Dermis microvascular lymphatic vessel endothelial cell (primary cell): ENCODE data around the gene LRRC26. TPM values are rescaled to one million over a fixed set of nuclear protein-coding genes. Genes with fewer than 3 reads are reported as not detected.
"Not testable (repeated sequence)": the region's sequence is repeated elsewhere in the genome, so short reads cannot be mapped to it uniquely, and the experiment has no call there.

ENCODE experiments used
- DNase-seq, 2 donors: peaks; one replicate each; pipeline versions ENCODE4 v3.0.0 to v3.0.0-alpha.2; 2010; ENCODE audit warnings: low read depth in 2 of 2
- total RNA-seq: library from RNA; depleted of rRNA; stranded (reverse); fragments of >200 nt; gene quantifications from 2 replicates; pipeline ENCODE4 v1.2.1, GENCODE V29; 2014

LRRC26 gene
- total RNA-seq, 1 donor from 2014 or later: not detected

DNA sequence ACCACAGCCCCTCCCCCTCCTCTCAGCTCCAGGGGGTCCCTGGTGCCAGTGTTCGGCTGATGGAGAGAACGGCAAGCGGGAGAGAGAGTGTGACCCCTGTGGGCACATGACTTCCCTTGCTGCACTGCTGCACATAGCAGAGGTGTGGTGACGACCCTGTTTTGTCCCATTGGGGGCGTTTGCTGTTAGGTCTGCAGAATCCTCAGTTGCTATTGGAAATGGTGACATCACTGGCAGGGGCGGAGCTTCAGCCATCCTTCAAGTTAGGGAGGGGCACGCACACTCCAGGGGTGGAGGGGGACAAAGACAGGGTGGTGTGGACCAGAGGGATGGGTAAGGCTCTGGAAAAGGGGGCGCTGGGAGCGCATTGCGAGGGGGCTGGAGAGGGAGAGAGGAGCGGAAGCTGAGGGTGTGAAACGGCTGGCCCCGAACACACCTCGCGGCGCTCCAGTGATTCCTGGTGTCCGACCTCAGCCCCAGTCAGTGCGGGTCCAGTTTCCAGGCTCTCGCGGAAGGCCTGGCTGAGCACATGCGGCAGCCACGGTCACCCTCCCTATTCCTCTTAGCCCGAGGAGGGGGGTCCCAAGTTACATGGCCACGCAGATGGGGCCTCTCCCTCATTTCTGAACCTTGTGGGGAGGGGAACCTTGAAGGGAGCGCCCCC, 31.7 kb downstream of the LRRC26 start:
- no peak for DNase-seq

DNA sequence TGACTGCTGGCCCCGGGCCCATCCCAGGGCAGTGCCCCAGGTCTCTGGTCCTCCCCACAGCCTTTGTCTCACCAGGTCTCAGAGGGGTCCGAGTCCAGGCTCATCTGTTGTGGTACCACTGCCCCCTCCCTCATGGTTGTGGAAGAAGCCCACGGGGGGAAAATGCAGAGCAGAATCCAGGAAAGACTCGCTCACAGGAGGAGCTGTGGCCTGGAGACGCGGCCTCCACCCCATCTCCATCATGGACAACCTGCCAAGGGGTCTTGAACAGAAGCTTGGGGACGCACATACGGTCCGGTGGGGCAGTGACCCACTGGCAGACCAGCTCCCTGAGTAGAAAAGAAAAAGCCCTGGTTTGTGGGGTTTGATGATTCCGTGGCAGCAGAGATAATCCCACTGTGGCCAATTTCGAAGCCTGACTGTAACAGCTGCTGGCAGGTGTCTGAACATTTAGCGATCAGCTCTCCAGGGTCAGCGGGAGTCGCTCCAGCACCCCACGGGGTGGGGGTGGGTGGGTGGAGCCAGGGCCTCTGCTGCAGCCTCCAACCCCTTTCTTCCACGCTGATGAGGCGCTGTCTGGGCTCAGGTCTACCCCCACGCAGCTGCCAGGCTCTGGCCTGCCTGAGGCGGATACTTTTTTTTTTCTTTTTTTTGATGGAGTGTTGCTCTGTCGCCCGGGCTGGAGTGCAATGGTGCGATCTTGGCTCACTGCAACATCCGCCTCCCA, 32.8 kb downstream of the LRRC26 start:
- no peak for DNase-seq

DNA sequence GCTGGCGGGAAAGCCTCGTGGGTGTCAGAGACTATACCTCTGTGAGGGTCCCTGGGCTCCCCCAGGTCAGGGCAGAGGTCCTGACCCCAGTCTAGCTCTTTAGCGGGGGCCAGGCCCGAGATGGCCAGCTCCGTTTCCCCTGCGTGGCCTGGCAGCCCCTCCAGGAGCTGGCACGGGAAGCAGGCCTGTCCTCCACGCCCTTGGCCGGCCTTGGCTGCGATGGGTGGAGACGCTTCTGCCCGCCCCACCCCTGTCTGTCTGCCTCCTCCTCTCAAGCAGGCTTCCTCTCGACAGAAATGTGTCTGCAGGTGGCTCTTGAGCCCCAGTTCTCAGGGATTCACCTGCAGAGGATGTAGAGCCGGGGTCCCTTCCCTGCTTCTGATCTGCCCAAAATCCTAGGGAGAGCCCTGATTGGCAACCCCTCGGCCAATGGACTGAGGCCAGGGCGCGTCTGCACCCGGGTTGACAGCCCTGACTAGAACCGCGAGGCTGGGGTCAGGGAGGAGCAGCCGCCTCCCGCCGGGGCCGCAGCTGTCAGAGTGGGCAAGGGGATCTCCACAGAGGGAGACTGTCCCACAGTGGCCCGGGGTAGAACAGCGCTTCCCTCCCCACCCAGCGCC, 33.5 kb downstream of the LRRC26 start:
- no peak for DNase-seq

DNA sequence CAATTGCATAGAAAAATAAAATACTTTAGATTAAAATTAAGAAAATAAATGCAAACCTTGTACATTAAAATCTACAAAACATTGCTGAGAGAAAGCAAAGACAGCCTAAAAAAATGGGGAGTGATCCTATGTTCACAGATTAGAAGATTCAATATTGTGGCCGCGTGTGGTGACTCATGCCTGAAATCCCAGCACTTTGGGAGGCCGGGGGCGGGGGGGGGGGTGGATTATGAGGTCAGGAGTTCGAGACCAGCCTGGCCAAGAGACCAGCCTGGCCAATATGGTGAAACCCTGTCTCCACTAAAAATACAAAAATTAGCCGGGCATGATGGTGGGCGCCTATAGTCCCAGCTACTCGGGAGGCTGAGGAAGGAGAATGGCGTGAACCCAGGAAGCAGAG, 34.7 kb downstream of the LRRC26 start:
- DNase-seq: not testable (repeated sequence)

DNA sequence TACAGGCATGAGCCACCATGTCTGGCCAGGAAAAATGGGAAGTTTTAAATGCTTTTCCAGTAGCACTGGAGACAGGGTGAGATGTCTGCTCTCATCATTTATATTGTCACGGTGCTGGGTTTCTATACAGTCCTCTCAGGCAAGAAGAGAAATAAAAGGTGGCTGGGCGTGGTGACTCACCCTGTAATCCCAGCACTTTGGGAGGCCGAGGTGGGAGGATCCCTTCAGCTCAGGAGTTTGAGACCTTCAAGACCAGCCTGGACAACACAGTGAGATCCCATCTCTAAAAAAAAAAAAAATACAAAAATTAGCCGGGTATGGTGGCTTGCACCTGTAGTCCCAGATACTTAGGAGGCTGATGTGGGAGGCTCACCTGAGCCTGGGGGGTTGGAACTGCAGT, 35.7 kb downstream of the LRRC26 start:
- DNase-seq: no peak

DNA sequence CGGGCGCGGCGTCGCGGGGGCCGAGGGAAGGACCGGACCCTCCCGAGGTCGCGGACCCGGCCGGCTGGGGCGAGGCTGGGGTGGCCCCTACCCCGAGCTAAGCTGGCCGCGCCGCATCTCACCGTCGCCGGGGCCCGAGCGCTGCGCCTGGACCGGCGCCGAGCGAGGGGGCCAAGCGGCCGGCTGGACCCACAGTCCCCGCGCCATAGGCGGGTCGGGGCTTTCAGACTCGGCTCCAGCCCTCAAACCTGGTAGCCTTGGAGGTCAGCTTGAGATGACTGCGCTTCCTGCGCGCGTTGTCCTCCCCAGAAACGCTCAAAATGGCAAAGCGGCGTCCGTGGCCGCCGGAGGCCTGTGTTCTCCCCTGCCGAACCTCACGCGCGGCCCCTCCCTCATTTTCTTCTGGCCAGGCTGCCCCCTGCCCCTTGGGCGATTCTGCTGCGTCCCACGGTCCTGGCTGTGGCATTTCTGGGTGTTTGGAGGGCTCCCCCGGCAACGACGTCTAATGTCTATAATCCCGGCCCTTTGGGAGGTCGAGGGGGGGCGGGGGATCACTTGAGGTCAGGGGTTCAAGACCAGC, 39.6 kb downstream of the LRRC26 start:
- no peak for DNase-seq

DNA sequence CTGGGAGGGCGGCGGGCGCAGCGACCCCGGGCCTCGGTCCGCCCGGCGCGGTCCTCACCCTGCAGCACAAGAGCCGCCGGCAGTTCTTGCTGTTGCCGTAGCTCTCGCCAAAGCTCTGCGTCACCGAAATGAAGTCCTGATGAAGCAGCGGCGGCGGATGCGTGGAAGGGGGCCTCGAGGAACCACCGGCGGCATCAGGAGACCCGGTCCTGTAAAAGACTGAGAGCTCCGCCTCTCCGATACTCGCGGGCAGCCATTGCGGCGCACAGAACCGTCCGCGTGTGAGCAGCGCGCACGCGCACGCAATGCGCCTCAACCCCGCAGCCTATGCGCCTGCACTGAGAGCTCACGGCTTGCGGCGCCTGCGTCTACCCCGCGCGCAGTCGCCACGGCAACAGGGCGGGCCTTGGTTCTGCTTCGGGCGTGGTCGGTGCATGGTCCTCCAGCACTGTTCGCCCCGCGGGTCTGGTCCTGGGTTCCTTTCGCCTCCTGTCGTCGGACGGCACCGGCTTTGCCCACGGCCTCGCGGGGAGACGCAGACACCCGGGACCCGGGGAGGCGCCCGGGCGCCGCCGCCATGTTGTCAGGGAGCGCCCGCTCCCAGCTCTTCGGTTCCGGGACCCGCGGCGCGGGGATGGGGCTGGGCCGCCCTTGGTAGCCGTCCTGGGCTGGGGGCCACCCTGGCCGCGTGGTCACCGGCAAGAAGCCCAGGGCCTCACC, 40.2 kb downstream of the LRRC26 start:
- peak; percentile 86 to 95 for DNase-seq

DNA sequence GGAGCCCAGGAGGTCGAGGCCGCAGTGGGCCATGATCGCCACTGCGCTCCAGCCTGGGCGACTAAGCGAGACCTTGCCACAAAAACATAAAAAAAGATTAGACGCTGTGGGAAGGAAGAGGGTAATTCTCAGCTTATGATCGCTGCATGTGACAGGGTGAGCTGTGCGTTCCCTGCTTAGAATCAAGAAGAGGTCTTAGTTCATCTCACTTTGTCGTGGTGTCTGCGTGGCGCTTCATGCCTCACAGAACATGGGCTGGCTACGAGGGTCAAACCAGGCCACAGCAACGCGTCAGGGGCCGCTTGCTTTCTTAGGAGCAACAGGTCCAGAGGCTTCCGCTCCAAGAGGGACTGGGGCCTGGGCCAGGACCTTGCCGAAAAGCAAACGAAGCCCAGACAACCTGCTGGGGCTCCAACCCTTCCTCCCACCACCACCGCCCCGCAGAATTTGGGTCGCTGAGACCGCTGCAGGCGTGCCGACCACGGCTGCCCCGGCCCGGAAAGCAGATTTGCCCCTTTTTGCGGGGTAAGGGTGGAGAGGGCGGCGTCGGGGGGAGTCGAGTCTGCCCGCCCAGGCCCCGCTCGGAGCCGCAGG, 40.9 kb downstream of the LRRC26 start:
- DNase-seq: peak in 1 of 2 donors; percentile 16

DNA sequence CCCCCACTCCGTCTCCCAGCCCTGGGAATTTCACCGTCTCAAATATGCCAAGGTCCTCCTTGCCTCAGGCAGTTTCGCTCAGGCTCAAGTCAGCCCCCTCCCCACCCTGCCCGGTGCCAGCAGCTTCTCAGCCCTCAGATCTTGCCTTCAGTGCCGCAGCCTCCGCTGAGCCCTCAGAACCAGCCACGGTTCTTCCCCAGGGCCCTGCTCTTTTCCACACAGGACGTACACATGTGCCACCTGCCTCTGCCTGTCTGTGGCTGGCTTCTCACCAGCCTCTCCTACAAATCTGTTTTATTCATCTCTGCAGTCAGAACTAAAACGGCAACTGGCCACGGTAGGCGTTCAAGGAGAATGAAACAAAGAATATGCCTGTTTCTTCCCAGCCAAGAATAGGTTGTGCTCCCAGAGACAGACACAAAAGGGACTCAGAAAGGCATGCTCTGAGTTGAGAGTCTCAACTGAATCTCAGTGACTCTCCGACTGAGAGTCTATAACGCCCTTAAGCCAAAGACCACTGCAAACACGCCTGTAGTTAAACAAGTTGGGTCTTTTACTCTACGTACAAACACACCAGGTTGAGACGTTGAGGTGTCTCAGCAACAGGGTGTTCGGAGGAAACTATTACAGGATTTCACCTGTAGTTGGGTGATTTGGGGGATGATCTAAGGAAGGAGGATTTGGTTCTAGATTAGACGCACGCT, 41.5 kb downstream of the LRRC26 start:
- no peak for DNase-seq

DNA sequence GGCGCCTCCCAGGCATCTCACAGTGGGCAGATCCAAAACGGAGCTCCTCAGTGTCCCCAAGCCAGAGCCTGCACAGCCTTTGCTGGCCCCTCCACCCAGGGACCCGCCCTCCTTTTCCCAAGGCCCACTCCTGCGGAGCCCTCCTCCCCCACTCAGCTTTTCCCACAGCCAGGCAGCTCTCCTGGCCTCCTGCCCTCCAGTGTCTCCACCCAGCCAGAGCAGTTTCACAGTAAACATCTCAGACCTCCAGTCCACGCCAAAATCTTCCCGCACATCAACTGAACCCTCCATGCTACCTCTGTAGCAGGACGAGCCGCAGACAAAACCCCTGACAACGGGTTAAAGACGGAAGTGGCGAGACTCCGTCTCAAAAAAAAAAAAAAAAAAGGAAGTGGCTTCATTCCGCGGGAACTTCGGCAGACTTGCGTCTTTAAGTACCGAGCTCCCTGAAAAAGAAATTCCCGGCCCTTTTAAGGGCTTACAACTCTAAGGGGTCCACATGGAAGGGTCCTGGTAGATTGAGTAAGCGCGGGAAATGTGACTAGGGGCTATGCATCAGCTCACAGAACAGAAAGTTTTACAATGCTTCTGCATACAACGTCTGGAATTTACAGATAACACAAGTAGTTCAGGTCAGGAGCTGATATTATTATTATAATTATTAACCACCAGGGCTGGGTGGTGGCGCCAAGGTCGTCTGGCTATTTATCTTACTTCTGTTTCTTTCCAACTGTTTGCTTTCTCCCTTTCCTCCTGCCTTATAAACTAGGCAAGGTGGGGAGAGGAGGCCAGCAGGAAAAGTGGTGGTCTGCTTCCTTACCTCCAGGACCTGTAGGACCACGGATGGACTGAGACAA, 42.3 kb downstream of the LRRC26 start:
- DNase-seq: peak in 1 of 2 donors; percentile 32

DNA sequence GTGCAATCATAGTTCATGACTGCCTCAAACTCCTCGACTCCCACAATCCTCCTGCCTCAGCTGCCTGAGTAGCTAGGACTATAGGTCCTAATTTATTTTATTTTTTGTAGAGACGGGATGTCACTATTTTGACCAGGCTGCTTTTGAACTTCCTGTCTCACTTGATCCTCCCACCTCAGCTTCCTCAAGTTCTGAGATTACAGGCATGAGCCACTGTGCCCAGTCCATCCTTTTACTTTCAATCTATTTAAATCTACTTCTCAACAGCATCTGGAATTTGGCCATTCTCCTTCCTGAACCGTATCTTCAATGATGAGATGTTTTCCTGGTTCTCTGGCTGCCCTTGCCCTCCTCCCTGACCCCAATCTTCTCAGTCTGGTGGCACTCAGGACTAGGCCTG, 43.1 kb downstream of the LRRC26 start:
- DNase-seq: no peak

DNA sequence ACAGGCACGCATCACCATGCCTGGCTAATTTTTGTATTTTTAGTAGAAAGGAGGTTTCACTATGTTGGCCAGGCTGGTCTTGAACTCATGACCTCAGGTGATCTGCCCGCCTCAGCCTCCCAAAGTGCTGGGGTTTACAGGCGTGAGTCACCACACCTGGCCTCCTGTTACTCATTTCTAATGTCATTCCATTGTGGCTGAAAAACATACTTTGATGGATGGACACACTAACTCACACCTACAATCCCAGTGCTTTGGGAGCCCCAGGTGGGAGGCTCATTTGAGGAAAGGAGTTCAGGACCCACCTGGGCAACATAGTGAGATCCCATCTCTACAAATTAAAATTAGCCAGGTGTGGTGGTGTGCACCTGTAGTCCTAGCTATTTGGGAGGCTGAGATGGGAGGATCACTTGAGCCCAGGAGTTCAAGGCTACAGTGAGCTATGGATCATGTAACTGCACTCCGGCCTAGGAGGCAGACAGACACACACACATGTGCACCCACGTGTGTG, 45.8 kb downstream of the LRRC26 start:
- not testable (repeated sequence) for DNase-seq

DNA sequence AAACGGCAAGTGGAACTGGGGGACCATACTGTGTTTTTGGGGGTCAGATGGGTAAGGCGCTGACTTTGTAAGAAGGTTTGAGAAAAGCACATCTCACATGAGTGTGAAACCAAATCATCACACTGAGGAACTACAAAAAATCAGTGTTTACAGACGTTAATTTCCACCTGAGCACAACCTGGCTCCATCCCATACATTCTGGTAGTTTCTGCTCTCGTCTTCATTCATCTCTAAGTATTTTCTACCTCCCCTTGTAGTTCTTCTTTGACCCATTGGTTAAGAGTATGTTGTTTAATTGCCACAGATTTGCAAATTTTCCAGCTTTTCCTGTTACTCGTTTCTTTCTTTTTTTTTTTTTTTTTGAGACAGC, 46.4 kb downstream of the LRRC26 start:
- no peak for DNase-seq

DNA sequence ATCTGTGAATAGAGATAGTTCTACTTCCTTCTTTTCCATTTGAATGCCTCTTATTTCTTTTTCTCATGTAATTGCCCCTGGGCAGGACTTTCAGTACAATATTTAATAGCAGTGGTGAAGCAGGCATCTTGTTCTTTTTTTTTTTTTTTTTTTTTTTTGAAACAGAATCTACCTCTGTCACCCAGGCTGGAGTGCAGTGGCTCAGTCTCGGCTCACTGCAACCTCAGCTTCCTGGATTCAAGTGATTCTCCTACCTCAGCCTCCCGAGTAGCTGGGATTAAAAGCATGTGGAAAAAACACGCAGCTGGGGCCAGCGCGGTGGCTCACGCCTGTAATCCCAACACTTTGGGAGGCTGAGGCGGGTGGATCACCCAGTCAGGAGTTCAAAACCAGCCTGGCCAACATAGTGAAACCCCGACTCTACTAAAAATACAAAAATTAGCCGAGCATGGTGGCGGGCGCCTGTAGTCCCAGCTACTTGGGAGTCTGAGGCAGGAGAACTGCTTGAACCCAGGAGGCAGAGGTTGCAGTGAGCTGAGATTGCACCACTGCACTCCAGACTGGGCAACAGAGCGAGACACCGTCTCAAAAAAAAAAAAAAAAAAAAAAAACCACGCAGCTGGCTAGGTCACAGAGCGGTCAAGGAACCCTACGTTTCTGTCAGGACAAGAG, 46.9 kb downstream of the LRRC26 start:
- not testable (repeated sequence) for DNase-seq

DNA sequence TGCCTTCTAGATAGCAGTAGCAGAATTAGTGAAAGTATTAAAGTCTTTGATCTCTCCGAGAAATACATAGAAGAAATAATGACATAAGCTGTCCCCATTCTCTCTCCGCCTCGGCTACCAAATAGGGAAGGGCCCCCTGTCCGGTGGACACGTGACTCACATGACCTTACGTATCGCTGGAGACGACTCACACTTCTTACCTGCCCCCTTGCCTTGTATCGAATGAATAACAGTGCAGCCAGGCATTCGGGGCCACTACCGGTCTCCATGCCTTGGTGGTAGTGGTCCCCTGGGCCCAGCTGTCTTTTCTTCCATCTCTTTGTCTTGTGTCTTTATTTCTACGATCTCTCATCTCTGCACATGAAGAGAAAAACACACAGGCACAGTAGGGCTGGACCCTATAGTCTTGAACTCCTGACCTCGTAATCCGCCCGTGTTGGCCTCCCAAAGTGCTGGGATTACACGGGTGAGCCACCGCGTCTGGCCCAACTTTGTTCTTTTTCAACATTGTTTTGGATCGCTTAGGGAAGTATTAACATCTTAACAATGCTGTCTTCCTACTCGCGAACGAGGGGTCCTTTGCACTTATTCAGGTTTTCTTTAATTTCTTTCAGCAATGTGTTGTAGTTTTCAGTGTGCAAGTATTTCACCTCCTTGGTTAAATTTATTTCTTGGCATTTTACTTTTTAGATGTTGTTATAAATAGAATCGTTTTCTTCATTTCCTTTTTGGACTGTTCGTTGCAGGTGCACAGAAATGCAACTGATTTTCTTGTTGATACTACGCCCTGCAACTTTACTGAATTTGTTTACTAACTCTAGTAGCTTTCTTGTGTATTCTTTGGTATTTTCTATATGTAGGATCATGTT, 47.7 kb downstream of the LRRC26 start:
- DNase-seq: not testable (repeated sequence)
